Stimulated activated effector memory CD8-positive, alpha-beta T cell treated with anti-CD3 and anti-CD28 coated beads, Interleukin-12 subunit alpha, Interleukin-12 subunit beta, amount 100 ng/mL, for 72 hours (primary cell): Measurements from ENCODE around the gene SNX30.
A peak's percentile ranks its signal among the peaks of the same experiment; 100 is the strongest.

ENCODE experiments used
- ATAC-seq: fragments of 150-1000 bp; cut with Tn5 transposase; 2 replicates; pipeline ENCODE4 v1.10.0; 2021
- DNase-seq, 2 donors: peaks; one replicate each; pipeline ENCODE4 v3.0.0; 2021 to 2022; ENCODE audit warnings: low spot score in 2 of 2
- H3K27ac Mint-ChIP-seq: one replicate; pipeline ENCODE4 v1.8.0; 2022; ENCODE audit warnings: mild to moderate bottlenecking, mixed read lengths
- H3K36me3 Mint-ChIP-seq: one replicate; pipeline ENCODE4 v1.8.0; 2022; ENCODE audit warnings: mild to moderate bottlenecking, mixed read lengths
- H3K4me1 Mint-ChIP-seq: one replicate; pipeline ENCODE4 v1.8.0; 2022; ENCODE audit warnings: mixed read lengths
- H3K4me3 Mint-ChIP-seq: one replicate; pipeline ENCODE4 v1.8.0; 2022; ENCODE audit warnings: mild to moderate bottlenecking, mixed read lengths
- H3K9me3 Mint-ChIP-seq: one replicate; pipeline ENCODE4 v1.8.0; 2022; ENCODE audit warnings: mixed read lengths

The SNX30 gene

GRCh38 chr9:112762726-112763518 is 12.4 kb downstream of the SNX30 start:
- Mint-ChIP-seq H3K4me1 (peaks cover 51% of the 10 kb centered on the region), H3K9me3 (no peaks in the 10 kb centered on the region), H3K36me3 (no peaks in the 10 kb centered on the region), H3K4me3 (no peak overlapping the region), H3K27ac (no peak overlapping the region)
- DNase-seq (no peak), ATAC-seq (no peak)

- no peak overlapping the region for H3K27ac Mint-ChIP-seq
- no peak for DNase-seq
- no peak for ATAC-seq
- H3K4me1 Mint-ChIP-seq: peaks cover 51% of the 10 kb centered on the region
- H3K9me3 Mint-ChIP-seq: no peaks in the 10 kb centered on the region
- no peaks in the 10 kb centered on the region for H3K36me3 Mint-ChIP-seq
- no peak overlapping the region for H3K4me3 Mint-ChIP-seq
Observed at GRCh38 chr9:112764344-112764743, 13.8 kb downstream of the SNX30 start.

- no peaks in the 10 kb centered on the region for H3K9me3 Mint-ChIP-seq
- DNase-seq: no peak
- H3K4me1 Mint-ChIP-seq: peaks cover 54% of the 10 kb centered on the region
- H3K36me3 Mint-ChIP-seq: no peaks in the 10 kb centered on the region
- H3K4me3 Mint-ChIP-seq: no peak overlapping the region
- H3K27ac Mint-ChIP-seq: no peak overlapping the region
- ATAC-seq: no peak
Observed at GRCh38 chr9:112764837-112765236, 14.3 kb downstream of the SNX30 start.

GRCh38 chr9:112765281-112765680 is 14.7 kb downstream of the SNX30 start:
- peaks cover 52% of the 10 kb centered on the region for H3K4me1 Mint-ChIP-seq
- H3K9me3 Mint-ChIP-seq: no peaks in the 10 kb centered on the region
- DNase-seq (no peak), ATAC-seq (no peak)
- H3K27ac Mint-ChIP-seq: no peak overlapping the region
- H3K36me3 Mint-ChIP-seq: no peaks in the 10 kb centered on the region
- no peak overlapping the region for H3K4me3 Mint-ChIP-seq

DNA sequence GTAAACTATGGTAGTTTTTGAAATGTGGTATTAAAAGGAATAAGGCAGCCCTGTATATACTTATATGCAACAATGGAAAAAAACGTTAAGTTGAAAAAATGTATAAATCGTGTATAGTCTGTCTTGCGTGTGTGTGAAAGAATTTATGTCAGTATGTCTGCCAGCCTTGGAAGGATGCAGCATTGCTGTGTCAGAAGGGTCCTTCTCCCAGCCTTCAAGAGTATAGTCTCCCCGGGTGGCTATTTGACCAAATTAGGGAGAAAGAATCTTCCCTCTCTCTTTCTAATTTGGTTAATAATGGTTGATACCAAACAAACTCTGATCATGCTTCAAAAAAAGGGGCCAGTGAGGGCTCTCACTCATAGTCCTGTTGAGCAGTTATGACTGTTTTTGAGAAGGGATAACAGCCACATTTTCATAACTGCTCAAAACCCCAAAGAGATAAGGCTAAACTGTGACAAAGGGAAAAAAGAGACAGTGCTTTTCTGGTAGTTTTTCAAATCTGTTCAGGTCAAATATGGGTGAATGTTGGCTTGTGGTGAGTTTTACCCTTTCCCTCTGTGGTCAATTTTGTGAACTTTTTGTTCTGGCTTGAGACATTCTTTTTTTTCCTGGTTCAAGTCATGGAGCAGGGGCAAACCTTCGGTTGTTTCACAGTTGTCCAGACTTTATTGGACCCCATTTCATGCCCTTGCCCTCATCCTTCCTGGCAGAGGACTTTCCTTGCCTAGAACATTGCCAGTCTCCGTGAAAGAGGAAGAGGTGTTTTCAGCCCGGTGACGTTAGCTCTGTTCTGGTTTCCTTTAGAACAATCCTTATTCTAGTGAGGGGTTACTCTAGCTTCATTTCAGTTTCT is 21.0 kb downstream of the SNX30 start:
- H3K4me1 Mint-ChIP-seq: peaks cover 33% of the 10 kb centered on the region
- no peaks in the 10 kb centered on the region for H3K9me3 Mint-ChIP-seq
- H3K27ac Mint-ChIP-seq: peak overlapping the region; percentile 13
- ATAC-seq: peak; percentile 97
- DNase-seq: no peak
- no peaks in the 10 kb centered on the region for H3K36me3 Mint-ChIP-seq
- peak overlapping the region; percentile 43 for H3K4me3 Mint-ChIP-seq

- H3K4me1 Mint-ChIP-seq: peaks cover 33% of the 10 kb centered on the region
- H3K27ac Mint-ChIP-seq: no peak overlapping the region
- no peaks in the 10 kb centered on the region for H3K36me3 Mint-ChIP-seq
- H3K9me3 Mint-ChIP-seq: no peaks in the 10 kb centered on the region
- H3K4me3 Mint-ChIP-seq: peak overlapping the region; percentile 43
- ATAC-seq (no peak), DNase-seq (no peak)
Observed at GRCh38 chr9:112772215-112772509, 21.6 kb downstream of the SNX30 start.

GRCh38 chr9:112772551-112772950 is 22.0 kb downstream of the SNX30 start:
- Mint-ChIP-seq H3K27ac (no peak overlapping the region), H3K36me3 (no peaks in the 10 kb centered on the region), H3K4me3 (no peak overlapping the region), H3K9me3 (no peaks in the 10 kb centered on the region), H3K4me1 (peaks cover 34% of the 10 kb centered on the region)
- no peak for ATAC-seq
- no peak for DNase-seq

DNA sequence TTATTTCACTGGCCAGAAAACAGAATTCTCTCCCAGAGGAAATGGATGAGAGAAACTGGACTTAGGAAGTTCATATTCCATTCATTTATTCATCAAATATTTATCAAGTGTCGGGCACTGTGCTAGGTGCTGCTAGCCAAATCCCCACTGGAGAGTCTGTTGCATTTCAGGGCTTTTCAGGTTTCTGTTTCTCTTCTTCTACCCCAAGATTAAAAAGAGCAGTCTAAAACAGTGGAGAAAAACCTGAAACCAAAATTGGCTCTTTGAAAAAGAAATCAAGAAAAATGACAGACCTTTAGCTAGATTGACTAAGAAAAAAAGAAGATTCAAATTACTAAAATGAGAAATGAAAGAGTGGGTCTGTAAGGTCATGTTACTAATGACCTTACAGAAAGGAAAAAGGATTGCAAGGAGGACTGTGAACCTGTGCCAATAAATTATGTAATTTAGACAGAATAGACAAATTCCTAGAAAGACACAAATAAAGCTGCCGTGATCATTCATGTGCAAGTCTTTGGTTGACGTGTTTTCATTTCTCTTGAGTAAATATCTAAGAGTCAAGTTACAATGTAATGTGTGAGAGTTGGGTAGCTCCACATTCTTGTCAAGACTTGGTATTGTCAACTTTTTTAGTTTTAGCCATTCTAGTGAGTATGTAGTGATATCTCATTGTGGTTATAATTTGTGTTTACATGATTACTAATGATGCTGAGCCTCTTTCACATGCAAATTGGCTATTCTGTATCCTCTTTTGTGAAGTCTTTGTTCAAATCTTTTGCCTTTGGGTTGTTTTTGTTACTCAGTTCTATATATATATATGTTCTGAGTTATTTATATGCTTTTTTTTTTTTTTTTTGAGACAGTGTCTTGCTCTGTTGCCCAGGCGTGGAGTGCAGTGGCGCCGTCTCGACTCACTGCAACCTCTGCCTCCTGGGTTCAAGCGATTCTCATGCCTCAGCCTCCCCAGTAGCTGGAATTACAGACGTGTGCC is 23.7 kb downstream of the SNX30 start:
- no peak for DNase-seq
- no peaks in the 10 kb centered on the region for H3K9me3 Mint-ChIP-seq
- H3K36me3 Mint-ChIP-seq: no peaks in the 10 kb centered on the region
- no peak for ATAC-seq
- no peak overlapping the region for H3K4me3 Mint-ChIP-seq
- H3K4me1 Mint-ChIP-seq: peaks cover 37% of the 10 kb centered on the region
- H3K27ac Mint-ChIP-seq: no peak overlapping the region

- ATAC-seq (peak; percentile 99), DNase-seq (no peak)
- peaks cover 36% of the 10 kb centered on the region for H3K4me1 Mint-ChIP-seq
- no peak overlapping the region for H3K27ac Mint-ChIP-seq
- no peak overlapping the region for H3K4me3 Mint-ChIP-seq
- H3K36me3 Mint-ChIP-seq: no peaks in the 10 kb centered on the region
- no peaks in the 10 kb centered on the region for H3K9me3 Mint-ChIP-seq
Observed at GRCh38 chr9:112777914-112778313, 27.4 kb downstream of the SNX30 start.

DNA sequence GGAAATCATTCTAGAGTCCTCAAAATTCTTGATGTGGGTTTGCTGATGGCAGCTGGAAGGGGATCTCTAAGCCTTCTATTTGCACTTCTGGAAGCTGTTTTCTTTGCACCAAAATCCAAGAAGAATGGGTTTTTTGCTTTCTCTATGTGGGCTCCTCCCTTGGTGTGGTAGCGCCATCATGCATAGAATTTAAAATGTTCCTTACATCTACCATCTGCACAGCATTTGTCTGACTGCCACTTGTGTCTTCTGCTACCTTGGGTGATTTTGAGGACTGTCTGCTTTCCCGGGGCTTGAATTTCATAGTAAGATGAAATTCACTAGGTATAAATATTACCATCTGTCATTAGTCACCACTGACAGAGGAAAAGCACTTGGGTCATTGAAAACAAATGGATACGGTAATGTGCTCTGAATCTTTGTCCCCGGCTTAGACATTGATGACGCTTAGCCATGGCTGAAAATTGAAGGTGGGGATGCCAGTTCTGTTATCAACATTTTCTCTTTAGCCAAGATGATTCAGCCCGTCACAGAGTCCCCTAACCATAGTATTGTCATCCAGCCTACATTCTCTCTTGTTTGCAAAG is 30.0 kb downstream of the SNX30 start:
- DNase-seq (no peak), ATAC-seq (no peak)
- H3K4me1 Mint-ChIP-seq: peaks cover 51% of the 10 kb centered on the region
- H3K36me3 Mint-ChIP-seq: no peaks in the 10 kb centered on the region
- H3K9me3 Mint-ChIP-seq: no peaks in the 10 kb centered on the region
- H3K4me3 Mint-ChIP-seq: no peak overlapping the region
- H3K27ac Mint-ChIP-seq: no peak overlapping the region

DNA sequence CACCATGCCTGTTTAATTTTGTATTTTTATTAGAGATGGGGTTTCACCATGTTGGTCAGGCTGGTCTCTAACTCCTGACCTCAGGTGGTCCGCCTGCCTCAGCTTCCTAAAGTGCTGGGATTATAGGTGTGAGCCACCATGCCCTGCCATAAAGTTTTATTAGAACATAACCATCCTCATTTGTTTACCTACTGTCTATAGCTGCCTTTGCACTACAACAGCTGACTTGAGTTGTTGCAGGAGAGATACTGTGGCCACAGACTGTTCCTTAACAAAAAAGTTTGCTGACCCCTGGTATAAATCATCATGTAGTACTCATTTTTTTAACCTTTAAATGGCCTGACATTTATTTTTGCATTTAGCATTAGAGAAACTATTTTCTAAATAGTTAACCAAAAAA is 31.7 kb downstream of the SNX30 start:
- DNase-seq (no peak), ATAC-seq (no peak)
- Mint-ChIP-seq H3K4me1 (peaks cover 63% of the 10 kb centered on the region), H3K27ac (no peak overlapping the region), H3K4me3 (no peak overlapping the region), H3K36me3 (no peaks in the 10 kb centered on the region), H3K9me3 (no peaks in the 10 kb centered on the region)

- DNase-seq (no peak), ATAC-seq (no peak)
- H3K36me3 Mint-ChIP-seq: no peaks in the 10 kb centered on the region
- H3K27ac Mint-ChIP-seq: no peak overlapping the region
- no peaks in the 10 kb centered on the region for H3K9me3 Mint-ChIP-seq
- H3K4me1 Mint-ChIP-seq: peaks cover 61% of the 10 kb centered on the region
- H3K4me3 Mint-ChIP-seq: no peak overlapping the region
Observed at GRCh38 chr9:112783551-112783954, 33.0 kb downstream of the SNX30 start.

GRCh38 chr9:112784020-112784785 is 33.6 kb downstream of the SNX30 start:
- DNase-seq: no peak
- Mint-ChIP-seq H3K4me1 (peaks cover 57% of the 10 kb centered on the region), H3K36me3 (no peaks in the 10 kb centered on the region), H3K4me3 (no peak overlapping the region), H3K27ac (no peak overlapping the region), H3K9me3 (no peaks in the 10 kb centered on the region)
- ATAC-seq: no peak

- ATAC-seq (no peak), DNase-seq (no peak)
- Mint-ChIP-seq H3K27ac (no peak overlapping the region), H3K4me3 (no peak overlapping the region), H3K9me3 (no peaks in the 10 kb centered on the region), H3K36me3 (no peaks in the 10 kb centered on the region), H3K4me1 (peaks cover 44% of the 10 kb centered on the region)
Observed at GRCh38 chr9:112785986-112786385, 35.4 kb downstream of the SNX30 start.
